ENCODE data around the gene KCNK6.
A peak's percentile ranks its signal among the peaks of the same experiment; 100 is the strongest.

The KCNK6 gene

GRCh38 chr19:38293281-38293680, 26.4 kb upstream of the KCNK6 start:
- DNase-seq (ENCODE audit: insufficient read length, low spot score) (no peak), FAIRE-seq (no peak)

GRCh38 chr19:38294090-38294489, 25.6 kb upstream of the KCNK6 start:
- DNase-seq (ENCODE audit: insufficient read length, low spot score) (no peak), FAIRE-seq (no peak)

DNA sequence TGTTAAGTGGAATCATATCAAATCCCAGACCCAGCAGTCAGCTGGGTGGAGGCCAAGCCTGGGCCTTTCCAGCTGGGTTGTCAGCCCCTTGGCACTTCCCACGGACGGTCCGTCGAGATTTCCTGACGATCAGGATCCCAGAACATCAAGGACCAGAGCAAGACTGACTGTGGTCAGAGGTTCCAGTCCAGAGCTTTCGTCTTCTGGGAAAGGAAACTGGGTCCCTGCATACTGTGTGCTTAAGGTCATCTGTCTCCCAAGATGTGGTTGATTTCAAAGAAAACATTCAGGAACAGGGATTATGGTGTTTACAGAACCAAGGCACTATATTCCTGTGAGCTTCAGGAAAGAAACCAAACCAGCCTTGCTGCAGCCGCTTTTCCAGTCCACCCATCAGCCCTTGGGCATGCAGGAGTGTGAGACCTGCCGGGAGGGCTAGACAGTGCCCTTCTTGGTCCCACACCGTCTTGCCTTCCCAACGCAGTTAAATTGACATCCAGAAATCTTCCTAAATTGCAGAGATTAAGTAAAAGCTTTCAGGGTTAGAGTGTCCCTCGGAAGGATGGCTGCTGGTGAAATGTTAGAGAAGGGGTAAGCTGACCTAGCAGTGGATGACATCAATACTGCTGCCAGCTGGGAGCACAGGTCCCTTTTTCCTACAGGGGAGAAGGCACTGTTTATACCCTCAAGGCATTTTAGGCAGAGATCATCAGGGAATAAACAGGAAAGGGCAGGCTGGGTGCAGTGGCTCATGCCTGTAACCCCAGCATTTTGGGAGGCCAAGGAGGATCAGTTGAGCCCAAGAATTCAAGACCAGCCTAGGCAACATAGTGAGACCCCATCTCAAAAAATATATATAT, 20.6 kb upstream of the KCNK6 start:
- DNase-seq (ENCODE audit: insufficient read length, low spot score), result no peak
- FAIRE-seq, result no peak

- DNase-seq (ENCODE audit: insufficient read length, low spot score) (no peak), FAIRE-seq (peak; percentile 55)
Observed at GRCh38 chr19:38303517-38304351, 15.9 kb upstream of the KCNK6 start, which contains the start of gene C19orf33. Gene C19orf33 (plus strand): TSS chr19:38304251. CDS start chr19:38304262, 11 bp downstream.

DNA sequence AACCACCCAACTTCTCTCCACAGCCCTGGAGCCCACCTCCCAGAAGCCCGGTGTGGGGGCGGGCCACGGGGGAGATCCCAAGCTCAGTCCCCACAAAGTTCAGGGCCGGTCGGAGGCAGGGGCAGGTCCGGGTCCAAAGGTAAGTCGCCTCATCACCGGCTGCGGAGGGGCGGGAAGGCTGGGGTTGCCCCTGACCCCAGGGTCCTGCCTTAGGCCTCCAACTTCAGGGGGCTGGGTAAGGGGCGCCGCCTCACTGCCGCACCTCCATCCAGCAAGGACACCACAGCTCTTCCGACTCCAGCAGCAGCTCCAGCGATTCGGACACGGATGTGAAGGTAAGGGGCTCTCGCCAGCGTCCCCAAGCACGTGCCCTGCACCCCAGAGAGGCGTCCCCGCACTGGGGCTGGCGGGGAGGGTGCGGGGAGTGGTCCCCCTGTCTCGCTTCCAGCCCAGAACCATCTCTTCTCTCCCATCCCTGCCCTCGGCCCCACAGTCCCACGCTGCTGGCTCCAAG, 15.2 kb upstream of the KCNK6 start:
- no peak for FAIRE-seq
- no peak for DNase-seq (ENCODE audit: insufficient read length, low spot score)

DNA sequence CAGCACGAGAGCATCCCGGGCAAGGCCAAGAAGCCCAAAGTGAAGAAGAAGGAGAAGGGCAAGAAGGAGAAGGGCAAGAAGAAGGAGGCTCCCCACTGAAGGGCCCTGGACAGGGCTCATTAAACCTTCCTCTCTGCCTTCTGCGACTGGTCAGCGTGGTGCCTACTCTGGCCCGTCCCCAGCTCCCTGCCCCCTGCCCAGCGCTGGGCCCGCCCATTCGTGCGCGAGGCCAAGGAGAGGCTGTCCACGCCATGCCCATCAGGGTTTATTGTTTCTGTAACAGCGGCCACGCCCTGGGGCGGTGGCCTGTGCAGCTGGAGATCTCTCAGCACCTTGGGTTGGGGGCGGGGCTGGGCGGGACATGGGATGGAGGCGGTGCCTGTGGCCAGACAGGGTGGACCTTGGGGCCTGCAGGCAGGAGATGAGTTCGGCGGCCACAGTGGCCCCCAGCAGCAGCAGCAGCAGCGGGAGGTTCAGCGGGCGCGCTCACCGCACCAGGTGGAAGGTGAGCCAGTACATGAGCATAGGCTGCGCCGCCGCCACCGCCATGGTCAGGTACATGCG, 14.7 kb upstream of the KCNK6 start:
- FAIRE-seq (no peak), DNase-seq (ENCODE audit: insufficient read length, low spot score) (no peak)

DNA sequence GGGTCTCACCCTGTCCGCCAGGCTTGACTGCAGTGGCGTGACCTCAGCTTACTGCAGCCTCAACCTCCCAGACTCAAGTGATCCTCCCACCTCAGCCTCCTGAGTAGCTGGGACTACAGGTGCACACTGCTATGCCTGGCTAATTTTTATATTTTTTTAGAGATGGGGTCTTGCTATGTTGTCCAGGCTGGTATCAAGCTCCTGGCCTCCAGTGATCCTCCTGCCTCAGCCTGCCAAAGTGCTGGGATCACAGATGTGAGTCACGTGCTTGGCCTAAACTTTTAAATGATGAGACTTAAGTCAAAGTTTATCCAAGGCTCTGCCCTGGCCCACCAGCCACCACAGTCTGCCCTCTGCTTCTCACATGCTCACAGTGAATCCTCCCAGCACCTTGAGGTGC, 13.4 kb upstream of the KCNK6 start:
- DNase-seq (ENCODE audit: insufficient read length, low spot score) (no peak), FAIRE-seq (no peak)

DNA sequence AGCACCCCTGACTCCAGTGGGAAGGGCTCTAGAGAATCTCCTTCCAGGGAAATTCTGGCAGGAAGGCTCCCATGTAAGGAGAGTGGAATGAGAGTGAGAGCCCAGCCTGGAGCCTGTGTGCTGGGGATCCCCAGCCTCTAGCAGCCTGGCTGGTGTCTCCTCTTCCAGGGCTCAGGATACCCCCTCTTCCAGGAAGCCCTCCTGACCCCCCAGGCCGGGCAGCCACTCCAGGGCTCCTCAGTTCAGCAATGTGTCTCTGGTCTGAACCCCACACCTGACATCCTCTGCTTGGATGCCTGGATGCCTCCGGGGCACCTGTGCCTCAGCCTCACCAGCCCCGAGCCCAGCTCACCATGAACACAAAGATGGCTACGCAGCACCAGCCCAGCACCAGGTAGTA, 12.6 kb upstream of the KCNK6 start:
- FAIRE-seq (no peak), DNase-seq (ENCODE audit: insufficient read length, low spot score) (no peak)

DNA sequence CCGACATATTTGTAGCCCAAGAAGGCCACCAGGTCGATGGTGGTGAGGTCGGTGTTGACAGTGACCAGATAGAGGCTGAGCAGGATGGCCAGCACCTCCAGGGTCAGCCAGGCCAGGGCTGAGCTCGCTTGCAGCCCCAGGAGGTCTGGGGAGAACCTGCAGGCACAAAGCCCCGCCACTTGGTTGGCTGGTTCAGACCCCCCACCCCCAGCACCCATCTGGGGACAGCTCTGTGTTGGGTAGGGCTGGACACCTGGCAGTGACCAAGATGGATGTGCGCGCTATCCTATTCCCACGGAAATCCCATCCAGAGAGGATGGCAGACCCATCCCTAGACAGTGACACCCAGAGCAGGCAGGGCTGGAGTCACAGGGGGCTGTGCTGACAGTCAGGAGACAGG, 12.0 kb upstream of the KCNK6 start:
- DNase-seq (ENCODE audit: insufficient read length, low spot score) (no peak), FAIRE-seq (no peak)

GRCh38 chr19:38308006-38308766, 11.5 kb upstream of the KCNK6 start:
- no peak for FAIRE-seq

GRCh38 chr19:38308926-38309614, 10.6 kb upstream of the KCNK6 start:
- DNase-seq (ENCODE audit: insufficient read length, low spot score), result no peak
- FAIRE-seq, result no peak

More at GRCh38 chr19:38308006-38308766, 11.5 kb upstream of the KCNK6 start:
- no peak for DNase-seq (ENCODE audit: insufficient read length, low spot score)

- DNase-seq (ENCODE audit: insufficient read length, low spot score) (no peak), FAIRE-seq (peak; percentile 51)
Observed at GRCh38 chr19:38309615-38310278, 9.9 kb upstream of the KCNK6 start.

DNA sequence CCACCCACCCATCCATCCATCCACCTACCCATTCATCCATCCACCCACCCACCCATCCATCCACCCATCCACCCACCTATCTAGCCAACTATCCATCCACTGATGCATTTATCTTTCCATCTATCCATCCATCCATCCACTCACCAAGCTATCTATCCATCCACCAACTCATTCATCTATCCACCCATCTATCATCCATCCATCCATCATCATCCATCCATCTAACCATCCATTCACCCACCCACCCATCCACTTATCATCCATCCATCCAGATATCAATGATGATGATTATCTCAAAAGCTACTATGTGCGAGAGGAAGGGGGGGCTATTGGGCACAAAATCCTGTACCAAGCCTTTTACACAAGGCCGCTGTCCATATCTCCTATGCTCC, 9.4 kb upstream of the KCNK6 start:
- FAIRE-seq (no peak), DNase-seq (ENCODE audit: insufficient read length, low spot score) (no peak)

- FAIRE-seq (no peak), DNase-seq (ENCODE audit: insufficient read length, low spot score) (no peak)
Observed at GRCh38 chr19:38310986-38311385, 8.7 kb upstream of the KCNK6 start.

- peak; percentile 96 for FAIRE-seq
- peak; percentile 98 for DNase-seq (ENCODE audit: insufficient read length, low spot score)
Observed at GRCh38 chr19:38315657-38316476, 3.8 kb upstream of the KCNK6 start, which contains the start of gene YIF1B. Gene YIF1B (minus strand): TSS chr19:38315947. CDS start chr19:38315917, 30 bp downstream.

- DNase-seq (ENCODE audit: insufficient read length, low spot score) (no peak), FAIRE-seq (no peak)
Observed at GRCh38 chr19:38316477-38317067, 3.1 kb upstream of the KCNK6 start.

- no peak for DNase-seq (ENCODE audit: insufficient read length, low spot score)
- FAIRE-seq, result no peak
Observed at GRCh38 chr19:38317104-38317612, 2.5 kb upstream of the KCNK6 start.

DNA sequence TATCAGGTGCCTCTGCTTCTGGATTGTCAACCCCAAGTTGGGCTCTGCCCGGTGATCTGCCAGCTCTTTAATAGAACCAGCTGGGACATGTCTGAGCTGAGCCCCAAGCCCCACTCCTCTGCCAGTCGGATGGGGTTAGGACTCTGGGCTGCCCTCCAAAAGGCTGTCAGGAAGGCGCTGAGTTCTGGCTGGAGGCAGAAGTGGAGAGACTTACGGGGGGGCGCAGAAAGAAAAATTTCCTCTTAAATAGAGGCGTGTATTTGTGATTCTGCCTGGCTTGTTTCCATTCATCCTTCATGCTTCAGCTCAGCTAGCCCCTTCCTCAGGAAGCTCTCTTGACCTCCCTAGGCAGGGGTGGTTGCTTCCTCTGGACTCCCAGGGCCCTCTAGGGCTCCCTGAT, 985 bp upstream of the KCNK6 start:
- no peak for DNase-seq (ENCODE audit: insufficient read length, low spot score)
- no peak for FAIRE-seq
